ENCODE measurements around the gene CMKLR1.

CMKLR1 gene

DNA sequence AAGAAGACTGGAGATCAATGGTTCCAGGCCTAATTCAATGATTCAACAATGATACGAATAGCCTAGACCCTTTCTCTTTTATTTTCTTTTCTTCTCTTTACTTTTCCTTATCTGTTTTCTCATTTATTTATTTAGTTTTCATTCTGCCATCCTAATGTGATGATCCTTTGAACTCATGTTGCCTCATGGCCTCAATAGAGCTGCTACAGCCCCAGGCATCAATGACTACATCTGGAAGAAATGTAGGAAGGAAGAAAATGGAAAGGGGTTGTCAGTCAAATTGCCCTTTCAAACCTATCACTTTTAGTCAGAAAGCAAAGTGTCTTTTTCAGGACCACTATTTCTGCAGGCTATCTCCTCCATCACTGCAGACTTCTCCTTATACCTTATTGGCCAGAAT, 69.9 kb downstream of the CMKLR1 start:
- DNase-seq, result no peak

DNA sequence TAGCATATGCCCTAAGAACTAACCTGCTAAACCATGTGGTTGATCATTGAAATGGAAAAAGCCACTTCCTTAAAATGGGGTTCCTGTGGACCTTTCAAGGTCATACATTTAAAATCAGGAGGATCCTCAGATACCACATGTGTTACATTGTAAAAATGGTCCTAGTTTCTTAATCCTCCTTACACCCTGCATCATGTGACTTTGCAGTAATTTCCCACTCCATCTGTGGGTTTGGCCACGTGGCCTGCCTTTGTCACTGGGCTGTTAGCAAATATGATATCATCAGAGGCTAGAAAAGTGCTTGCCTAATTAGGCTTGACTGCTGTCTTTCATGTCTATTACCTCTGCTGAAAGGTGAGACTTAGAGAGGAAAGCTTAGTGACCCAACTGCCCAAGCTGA, 70.7 kb downstream of the CMKLR1 start:
- DNase-seq, result no peak

- no peak for DNase-seq
These were observed 71.7 kb downstream of the CMKLR1 start for GRCh38 chr12:108267450-108267849.

- DNase-seq, result no peak
These were observed 73.0 kb downstream of the CMKLR1 start for GRCh38 chr12:108266131-108266530.

GRCh38 chr12:108265505-108265904, 73.6 kb downstream of the CMKLR1 start:
- no peak for DNase-seq

DNA sequence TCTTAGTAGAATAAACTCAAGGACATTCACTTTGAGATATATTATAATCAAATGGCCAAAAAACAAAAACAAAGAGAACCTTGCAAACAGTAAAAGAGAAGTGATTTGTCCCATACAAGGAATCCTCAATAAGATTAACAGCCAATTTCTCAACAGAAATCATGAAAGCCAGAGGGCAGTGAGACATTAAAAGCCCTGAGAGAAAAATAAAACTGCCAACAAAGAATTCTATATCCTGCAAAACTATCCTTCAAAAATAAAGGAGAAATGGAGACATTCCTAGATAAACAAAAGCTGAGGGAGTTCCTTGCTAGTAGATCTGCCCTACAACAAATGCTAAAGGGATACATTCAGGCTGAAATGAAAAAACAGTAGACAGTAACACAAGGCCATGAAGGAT, 78.1 kb downstream of the CMKLR1 start:
- no peak for DNase-seq

DNA sequence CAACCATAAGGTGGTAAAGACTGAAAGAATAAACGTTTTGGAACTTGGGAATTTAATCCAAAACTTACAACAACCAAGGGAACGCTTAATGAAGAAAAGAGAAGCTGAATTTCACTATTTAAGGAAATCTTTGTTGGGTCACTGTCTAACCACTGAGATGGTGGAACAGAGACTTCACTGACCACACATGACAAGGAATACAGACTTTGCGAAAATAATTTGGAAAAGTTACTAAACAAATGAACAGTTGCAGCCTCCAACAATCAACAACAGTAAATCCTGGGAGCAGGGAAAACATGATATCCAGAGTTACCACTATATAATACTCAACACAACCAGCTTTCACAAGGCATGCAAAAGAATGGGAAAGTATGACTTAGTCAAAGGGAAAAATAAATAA, 79.1 kb downstream of the CMKLR1 start:
- DNase-seq, result no peak

GRCh38 chr12:108257610-108258106, 81.5 kb downstream of the CMKLR1 start:
- DNase-seq, result no peak

GRCh38 chr12:108257004-108257403, 82.1 kb downstream of the CMKLR1 start:
- DNase-seq, result peak in 1 of 51 donors; percentile 30

- no peak for DNase-seq
These were observed 83.9 kb downstream of the CMKLR1 start for GRCh38 chr12:108255252-108255602.

DNA sequence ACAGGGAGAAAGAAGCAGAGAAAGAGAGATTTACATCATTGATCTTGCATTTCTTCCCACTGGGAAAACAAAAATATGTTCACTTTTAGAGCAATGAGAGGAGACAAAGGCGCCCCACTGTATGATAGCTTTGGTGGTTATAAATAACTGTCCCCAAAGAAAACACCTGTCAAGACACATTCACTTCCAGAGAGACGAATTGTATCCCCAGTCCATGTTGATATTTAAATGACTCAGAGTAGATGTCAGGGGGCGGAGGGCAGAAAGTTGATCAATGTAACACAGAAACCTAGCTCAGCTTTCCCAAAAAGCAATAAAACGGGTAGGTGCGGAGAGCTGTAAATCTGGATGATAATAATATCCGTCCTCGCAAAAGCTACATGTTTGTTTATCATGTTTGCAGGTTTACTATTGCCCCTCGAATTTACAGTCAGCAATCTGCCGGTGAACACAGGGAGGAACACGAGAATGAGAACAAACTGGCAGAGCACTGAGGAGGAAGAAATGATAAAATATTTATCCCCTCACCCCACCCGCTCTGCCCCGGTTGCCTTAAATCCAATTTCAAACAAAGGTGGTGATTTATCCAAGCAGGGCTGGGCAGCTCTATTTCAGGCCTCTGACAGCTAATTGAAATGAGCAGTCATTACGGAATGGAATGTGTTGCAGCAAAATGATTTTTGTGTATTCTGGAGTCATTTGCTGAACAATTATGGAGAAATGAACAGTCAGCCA, 84.4 kb downstream of the CMKLR1 start:
- peak in 1 of 51 donors; percentile 35 for DNase-seq

DNA sequence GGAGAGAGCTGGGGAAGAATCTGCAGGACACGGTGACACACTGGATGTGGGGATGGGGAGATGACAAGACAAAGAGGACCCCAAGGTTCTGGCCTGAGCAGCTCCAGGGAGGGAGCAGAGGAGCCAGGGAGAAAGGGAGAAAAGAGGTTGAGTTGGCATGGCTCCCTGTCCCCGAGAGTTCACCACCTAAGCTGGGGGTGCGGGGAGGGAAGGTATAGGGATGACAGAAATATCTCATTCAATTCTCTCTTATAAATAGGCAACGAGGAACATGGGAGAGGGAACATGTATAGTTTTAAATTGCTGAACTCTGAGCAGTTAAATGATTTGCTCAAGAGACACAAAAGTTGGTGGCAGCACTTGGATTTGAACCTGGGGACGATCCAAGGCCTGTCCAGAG, 85.1 kb downstream of the CMKLR1 start:
- DNase-seq, result peak in 1 of 51 donors; percentile 45

DNA sequence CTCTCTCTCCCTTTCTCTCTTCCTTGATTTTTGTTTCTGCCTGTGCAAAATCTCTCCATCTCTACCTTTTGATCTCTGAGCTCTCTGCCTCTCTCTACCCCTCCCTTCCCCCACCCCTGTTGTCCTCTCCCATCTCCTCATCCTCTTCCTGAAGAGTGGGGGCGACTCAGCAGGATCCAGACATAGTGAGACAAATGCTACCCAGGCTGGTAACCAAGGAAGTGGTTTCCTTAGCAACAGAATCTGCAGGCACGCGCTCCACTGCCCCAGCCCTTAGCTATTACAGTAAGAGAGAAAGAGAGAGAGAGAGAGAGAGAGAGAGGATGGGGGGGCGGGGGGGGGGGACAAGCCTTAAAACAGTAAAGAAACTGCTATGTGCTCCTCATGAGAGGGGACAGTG, 85.6 kb downstream of the CMKLR1 start:
- peak in 17 of 51 donors; percentile 2 to 58 (median 28) for DNase-seq

- DNase-seq, result no peak
These were observed 86.6 kb downstream of the CMKLR1 start for GRCh38 chr12:108252523-108252922.

GRCh38 chr12:108248011-108248410, 91.1 kb downstream of the CMKLR1 start:
- no peak for DNase-seq

DNA sequence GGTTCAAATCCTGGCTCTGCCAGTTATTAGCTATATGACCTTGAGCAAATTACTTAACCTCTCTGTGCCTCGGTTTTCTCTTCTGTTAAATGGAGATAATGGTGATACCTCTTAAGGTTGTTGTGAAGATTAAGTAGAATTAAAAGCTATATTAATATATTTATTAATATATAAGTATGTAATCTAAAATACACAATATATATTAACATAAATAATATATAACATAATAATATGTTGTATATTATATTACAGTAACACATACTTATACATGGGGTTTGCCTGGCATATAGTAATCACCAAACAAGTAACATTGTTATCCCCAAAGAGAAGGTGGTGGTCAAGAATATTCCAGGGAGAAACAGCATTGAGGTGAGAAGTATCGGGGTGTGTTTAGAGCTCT, 92.0 kb downstream of the CMKLR1 start:
- no peak for DNase-seq

GRCh38 chr12:108241986-108242703, 97.0 kb downstream of the CMKLR1 start:
- DNase-seq, result no peak

- no peak for DNase-seq
These were observed 98.2 kb downstream of the CMKLR1 start for GRCh38 chr12:108240928-108241327.

DNA sequence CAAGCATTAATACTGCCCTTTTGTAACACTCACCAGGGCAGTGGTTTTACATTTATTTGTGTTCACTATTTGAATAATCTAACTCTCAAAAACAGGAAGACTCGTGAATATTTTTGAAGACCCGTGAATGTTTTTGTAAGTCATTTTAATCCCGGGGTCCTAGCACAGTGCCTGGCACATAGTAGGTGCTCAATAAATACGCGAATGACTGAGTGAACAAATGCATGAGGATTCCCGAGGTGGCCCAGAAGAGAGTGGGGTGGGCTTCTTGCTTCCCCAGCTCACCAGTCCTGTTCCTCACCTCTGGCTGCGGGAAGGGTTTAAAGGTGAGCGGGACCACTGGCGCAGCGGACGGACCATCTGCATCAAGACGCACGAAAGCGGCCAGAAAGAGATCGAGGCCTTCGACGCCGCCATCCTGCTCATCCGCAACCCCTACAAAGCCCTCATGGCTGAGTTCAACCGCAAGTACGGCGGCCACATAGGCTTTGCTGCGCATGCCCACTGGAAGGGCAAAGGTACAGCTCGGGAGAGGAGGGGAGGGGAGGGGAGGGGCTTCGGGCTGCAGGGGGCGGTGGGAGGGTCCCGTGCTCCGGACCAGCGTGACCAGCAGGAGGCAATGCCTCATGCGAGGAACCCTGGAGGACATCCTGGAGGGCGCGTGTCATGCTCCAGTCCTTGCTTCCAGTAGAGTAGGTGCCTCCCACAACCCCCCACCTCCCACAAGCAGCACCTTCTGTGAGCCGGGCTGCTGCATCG, 98.9 kb downstream of the CMKLR1 start:
- no peak for DNase-seq

DNA sequence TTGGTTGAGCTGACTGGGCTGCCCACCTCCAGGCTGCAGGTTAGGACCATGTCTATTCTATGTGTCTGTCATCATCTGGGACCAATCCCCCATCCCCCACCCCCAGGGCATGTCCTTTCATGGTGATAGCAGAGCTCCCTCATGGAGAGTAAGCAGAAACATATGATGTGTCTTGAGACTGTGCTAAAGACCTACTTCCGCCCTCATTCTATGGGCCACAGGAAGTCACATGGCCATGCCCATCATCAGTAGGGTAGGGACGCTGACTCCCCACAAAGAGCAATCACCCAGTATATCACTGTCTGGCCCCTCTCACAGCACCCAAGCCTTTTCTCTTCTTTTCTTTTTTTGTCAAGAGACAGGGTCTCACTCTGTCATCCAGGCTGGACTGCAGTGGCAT, 99.7 kb downstream of the CMKLR1 start:
- no peak for DNase-seq

- no peak for DNase-seq
These were observed 100.6 kb downstream of the CMKLR1 start for GRCh38 chr12:108238474-108238873.
